Nephron (organoid): ENCODE measurements around the gene LAMTOR5.
"Not testable (repeated sequence)": the region's sequence is repeated elsewhere in the genome, so short reads cannot be mapped to it uniquely, and the experiment has no call there.

Experiments used
- H3K27ac Mint-ChIP-seq, 3 experiments: 2 replicates each; pipeline ENCODE4 v1.8.0; 2020; ENCODE audit warnings: mixed read lengths in 3 of 3, mild to moderate bottlenecking in 2 of 3, moderate library complexity in 1 of 3
- H3K27me3 Mint-ChIP-seq: 2 replicates; pipeline ENCODE4 v1.8.0; 2021; ENCODE audit warnings: low read depth, mild to moderate bottlenecking, moderate library complexity, mixed read lengths
- H3K36me3 Mint-ChIP-seq: 2 replicates; pipeline ENCODE4 v1.8.0; 2020; ENCODE audit warnings: low read depth, mixed read lengths
- H3K4me1 Mint-ChIP-seq: 2 replicates; pipeline ENCODE4 v1.8.0; 2020; ENCODE audit warnings: mixed read lengths
- H3K4me3 Mint-ChIP-seq, 3 experiments: 2 replicates each; pipeline ENCODE4 v1.8.0; 2020; ENCODE audit warnings: mild to moderate bottlenecking in 3 of 3, mixed read lengths in 3 of 3, moderate library complexity in 2 of 3
- H3K9me3 Mint-ChIP-seq: 2 replicates; pipeline ENCODE4 v1.8.0; 2020; ENCODE audit warnings: mixed read lengths
- TF ChIP-seq, protein P1 (sequence below), 3 experiments: fragments of 200-600 bp; sonication (generic); IDR thresholded peaks; one replicate each; pipeline ENCODE4 v1.5.0; 2021; ENCODE audit warnings: antibody characterized with exemption in 3 of 3; ENCODE audit not compliant: unreplicated experiment in 3 of 3

The LAMTOR5 gene

DNA sequence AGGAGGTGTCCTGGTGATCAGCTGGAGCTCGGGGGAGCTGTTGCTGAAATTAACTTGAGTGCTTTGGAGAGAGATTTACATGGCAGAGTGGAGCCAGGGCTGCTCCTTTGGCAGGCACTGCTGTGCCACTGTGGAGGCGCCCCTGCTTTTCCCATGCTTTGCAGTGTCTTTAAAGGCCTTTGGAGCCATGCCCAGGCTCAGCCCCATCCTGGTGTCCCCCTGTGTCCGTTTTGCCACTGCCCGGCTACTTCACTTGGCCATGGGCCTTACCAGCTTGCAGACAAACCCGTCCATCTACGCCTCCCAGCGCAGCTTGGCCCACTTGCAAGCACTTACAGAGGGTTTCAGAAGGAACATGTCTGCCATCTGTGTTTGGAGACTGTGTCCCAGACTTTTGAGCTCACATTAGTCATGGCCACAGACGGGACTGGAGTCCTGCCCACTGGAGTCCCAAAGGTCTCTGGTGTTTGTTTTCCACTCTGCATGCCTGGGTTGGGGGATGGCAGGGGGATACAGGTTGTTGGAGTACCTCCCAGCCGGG is 18.2 kb upstream of the LAMTOR5 start:
- Mint-ChIP-seq H3K36me3 (no peaks in the 10 kb centered on the region), H3K27ac (peak overlapping the region in 2 of 3 experiments; percentile 18 to 42), H3K4me3 (no peak overlapping the region), H3K4me1 (peaks cover 11% of the 10 kb centered on the region), H3K27me3 (peaks cover 17% of the 10 kb centered on the region), H3K9me3 (peaks cover 2% of the 10 kb centered on the region)
- TF ChIP-seq, protein P1, sequence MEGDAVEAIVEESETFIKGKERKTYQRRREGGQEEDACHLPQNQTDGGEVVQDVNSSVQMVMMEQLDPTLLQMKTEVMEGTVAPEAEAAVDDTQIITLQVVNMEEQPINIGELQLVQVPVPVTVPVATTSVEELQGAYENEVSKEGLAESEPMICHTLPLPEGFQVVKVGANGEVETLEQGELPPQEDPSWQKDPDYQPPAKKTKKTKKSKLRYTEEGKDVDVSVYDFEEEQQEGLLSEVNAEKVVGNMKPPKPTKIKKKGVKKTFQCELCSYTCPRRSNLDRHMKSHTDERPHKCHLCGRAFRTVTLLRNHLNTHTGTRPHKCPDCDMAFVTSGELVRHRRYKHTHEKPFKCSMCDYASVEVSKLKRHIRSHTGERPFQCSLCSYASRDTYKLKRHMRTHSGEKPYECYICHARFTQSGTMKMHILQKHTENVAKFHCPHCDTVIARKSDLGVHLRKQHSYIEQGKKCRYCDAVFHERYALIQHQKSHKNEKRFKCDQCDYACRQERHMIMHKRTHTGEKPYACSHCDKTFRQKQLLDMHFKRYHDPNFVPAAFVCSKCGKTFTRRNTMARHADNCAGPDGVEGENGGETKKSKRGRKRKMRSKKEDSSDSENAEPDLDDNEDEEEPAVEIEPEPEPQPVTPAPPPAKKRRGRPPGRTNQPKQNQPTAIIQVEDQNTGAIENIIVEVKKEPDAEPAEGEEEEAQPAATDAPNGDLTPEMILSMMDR (IDR thresholded peaks at IDR 0.05; ENCODE audit: unreplicated experiment in 3 of 3), result no peak

GRCh38 chr1:110424699-110425611 is 17.5 kb upstream of the LAMTOR5 start:
- TF ChIP-seq, protein P1 (IDR thresholded peaks at IDR 0.05; ENCODE audit: unreplicated experiment in 3 of 3), result no peak
- H3K27ac Mint-ChIP-seq, result peak overlapping the region in 2 of 3 experiments; percentile 18 to 42
- H3K4me3 Mint-ChIP-seq, result no peak overlapping the region
- H3K9me3 Mint-ChIP-seq, result peaks cover 2% of the 10 kb centered on the region
- peaks cover 11% of the 10 kb centered on the region for H3K27me3 Mint-ChIP-seq
- peaks cover 11% of the 10 kb centered on the region for H3K4me1 Mint-ChIP-seq
- H3K36me3 Mint-ChIP-seq, result no peaks in the 10 kb centered on the region

- H3K36me3 Mint-ChIP-seq, result no peaks in the 10 kb centered on the region
- TF ChIP-seq, protein P1 (IDR thresholded peaks at IDR 0.05; ENCODE audit: unreplicated experiment in 3 of 3), result no peak
- H3K4me1 Mint-ChIP-seq, result peaks cover 11% of the 10 kb centered on the region
- H3K27ac Mint-ChIP-seq, result no peak overlapping the region
- H3K4me3 Mint-ChIP-seq, result no peak overlapping the region
- peaks cover 4% of the 10 kb centered on the region for H3K27me3 Mint-ChIP-seq
- peaks cover 2% of the 10 kb centered on the region for H3K9me3 Mint-ChIP-seq
Measured at GRCh38 chr1:110420874-110421793, 13.6 kb upstream of the LAMTOR5 start.

DNA sequence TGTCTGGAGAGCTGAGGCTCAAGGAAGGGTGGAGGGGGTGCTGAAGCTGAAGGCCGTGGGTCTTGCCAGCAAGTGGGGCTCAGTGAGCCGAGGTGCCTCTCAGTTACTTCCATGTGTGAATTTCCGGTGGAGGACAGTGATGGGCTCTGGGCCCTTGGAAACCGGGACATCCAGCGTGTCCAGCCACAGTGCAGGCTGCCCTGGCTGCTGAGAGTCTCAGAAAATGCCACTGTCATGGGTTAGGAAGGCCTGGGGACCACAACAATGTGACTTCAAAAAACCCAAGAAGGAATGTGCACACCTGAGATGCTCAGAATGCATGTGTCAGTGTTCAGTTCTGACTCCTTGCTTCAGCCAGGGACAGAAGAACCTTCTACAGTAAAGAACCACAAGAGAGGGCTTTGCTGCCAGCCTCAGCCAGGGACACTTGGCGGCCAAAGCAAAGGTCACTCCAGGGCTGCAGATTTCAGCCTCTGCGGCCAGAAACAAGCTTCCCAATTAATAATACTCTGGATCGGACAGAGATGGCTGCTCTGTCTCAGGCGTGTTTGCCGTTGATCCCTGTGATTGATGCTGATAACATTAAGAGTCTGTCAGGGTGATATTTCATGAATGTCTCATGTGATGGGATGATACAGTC is 12.6 kb upstream of the LAMTOR5 start:
- Mint-ChIP-seq H3K36me3 (no peaks in the 10 kb centered on the region), H3K4me1 (peaks cover 4% of the 10 kb centered on the region), H3K27me3 (peaks cover 2% of the 10 kb centered on the region), H3K9me3 (peaks cover 2% of the 10 kb centered on the region), H3K27ac (no peak overlapping the region), H3K4me3 (no peak overlapping the region)
- TF ChIP-seq, protein P1 (IDR thresholded peaks at IDR 0.05; ENCODE audit: unreplicated experiment in 3 of 3), result no peak

DNA sequence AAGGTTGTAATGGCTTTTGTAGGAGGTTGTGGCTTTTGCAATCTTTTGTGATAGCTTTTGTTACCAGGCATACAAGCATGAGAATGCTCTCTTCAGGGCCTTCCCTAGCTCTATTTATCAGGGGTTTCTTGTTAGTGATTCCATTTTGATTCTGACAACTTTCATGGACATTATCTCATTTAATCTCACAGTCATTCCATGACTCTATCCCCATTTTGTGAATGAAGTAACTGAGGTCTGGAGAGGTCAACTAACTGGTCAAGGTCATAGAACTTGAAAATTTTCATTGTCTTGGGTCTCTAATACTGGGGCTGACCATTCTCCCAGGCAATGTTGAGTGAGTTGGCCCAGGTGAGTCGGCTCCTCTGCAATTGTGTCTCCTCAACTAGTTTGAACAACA is 11.2 kb upstream of the LAMTOR5 start:
- Mint-ChIP-seq H3K4me1 (peaks cover 6% of the 10 kb centered on the region), H3K27ac (no peak overlapping the region), H3K27me3 (no peaks in the 10 kb centered on the region), H3K36me3 (no peaks in the 10 kb centered on the region), H3K4me3 (no peak overlapping the region), H3K9me3 (peaks cover 2% of the 10 kb centered on the region)
- TF ChIP-seq, protein P1 (IDR thresholded peaks at IDR 0.05; ENCODE audit: unreplicated experiment in 3 of 3), result no peak

DNA sequence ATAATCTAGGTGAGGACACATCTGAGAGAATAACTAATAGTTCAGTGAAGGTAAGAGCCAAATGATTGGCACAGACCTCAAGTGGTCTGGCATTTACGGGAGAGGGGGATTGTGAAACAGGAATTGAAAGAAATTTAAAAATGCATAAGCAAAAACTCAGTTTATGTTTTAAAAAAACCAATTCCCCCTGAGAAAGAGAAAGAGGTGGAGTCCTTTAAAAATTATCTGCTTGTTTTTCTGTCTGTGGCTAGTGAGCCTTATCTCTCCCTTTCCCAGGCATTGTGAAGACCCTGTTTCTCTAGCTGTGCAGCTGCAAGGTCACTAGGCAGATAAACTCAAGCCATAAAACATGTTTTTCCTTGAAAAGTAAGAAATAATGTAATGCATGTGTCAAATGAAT is 5.6 kb upstream of the LAMTOR5 start:
- not testable (repeated sequence) for H3K27me3 Mint-ChIP-seq, H3K4me3 Mint-ChIP-seq, H3K9me3 Mint-ChIP-seq, H3K36me3 Mint-ChIP-seq
- H3K27ac Mint-ChIP-seq, result peak overlapping the region in 1 of 3 experiments; percentile 2
- H3K4me1 Mint-ChIP-seq, result peaks cover 14% of the 10 kb centered on the region
